Measurements from ENCODE around the gene RPIA.
"Not testable (repeated sequence)": the region's sequence is repeated elsewhere in the genome, so short reads cannot be mapped to it uniquely, and the experiment has no call there.

The RPIA gene

GRCh38 chr2:88735853-88736252 is 44.4 kb downstream of the RPIA start:
- peak in 1 of 3 experiments; percentile 24 for DNase-seq (ENCODE audit: low read depth in 3 of 3)

GRCh38 chr2:88736437-88736836 is 45.0 kb downstream of the RPIA start:
- no peak for DNase-seq (ENCODE audit: low read depth in 3 of 3)

DNA sequence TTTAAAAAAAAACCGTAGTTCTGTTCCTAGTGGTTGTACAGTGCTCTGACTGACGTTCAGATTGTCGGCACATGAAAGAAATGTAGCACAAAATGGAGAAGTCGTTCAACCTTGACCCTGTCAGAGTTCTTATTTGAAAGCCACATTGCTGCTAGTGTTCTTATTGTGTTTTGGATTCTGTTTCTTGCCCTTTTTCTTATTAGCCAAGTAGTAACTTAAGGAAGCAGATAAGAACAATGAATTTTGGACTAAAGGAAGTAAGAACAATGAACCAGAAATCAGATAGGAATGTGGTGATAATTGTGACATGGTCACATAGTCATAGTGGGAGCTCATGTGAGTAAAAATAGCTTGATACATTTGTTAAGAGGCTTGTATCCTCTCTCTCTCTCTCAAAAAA is 45.9 kb downstream of the RPIA start:
- DNase-seq (ENCODE audit: low read depth in 3 of 3) = no peak

GRCh38 chr2:88738271-88738670 is 46.8 kb downstream of the RPIA start:
- DNase-seq (ENCODE audit: low read depth in 3 of 3) = no peak

DNA sequence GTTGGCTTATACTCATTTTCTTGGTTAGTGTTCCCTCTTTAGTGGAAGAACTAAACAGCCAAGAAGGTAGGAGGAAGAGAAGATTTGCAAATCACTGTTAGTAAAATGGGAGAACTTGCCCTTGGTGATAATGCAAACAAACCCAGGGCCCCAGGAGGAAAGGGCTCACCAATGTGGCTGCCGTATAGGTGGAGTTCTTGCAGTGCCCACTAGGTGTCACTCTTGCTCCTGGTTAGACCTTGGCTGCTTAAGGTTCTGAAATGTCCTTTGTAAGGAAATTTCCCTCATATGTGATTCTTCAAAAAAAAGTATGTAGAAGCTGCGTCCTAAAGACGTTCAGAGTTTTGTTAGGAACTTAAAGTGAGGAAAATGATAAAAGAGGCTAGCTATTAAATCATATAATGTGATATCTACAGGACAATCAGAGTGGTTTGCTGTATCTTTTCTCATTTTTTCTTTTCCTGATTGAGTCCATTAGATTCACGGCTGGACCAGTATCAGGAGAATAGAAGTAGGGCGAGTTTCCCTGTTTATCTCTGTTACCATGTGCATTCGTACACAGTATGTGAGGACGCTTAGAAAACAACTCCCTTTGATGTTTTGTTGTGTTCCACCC is 48.6 kb downstream of the RPIA start:
- peak; percentile 47 to 53 (median 52) for DNase-seq (ENCODE audit: low read depth in 3 of 3)

- no peak for DNase-seq (ENCODE audit: low read depth in 3 of 3)
Observed at GRCh38 chr2:88746929-88747490, 55.5 kb downstream of the RPIA start.

GRCh38 chr2:88747990-88748389 is 56.5 kb downstream of the RPIA start:
- no peak for DNase-seq (ENCODE audit: low read depth in 3 of 3)

DNA sequence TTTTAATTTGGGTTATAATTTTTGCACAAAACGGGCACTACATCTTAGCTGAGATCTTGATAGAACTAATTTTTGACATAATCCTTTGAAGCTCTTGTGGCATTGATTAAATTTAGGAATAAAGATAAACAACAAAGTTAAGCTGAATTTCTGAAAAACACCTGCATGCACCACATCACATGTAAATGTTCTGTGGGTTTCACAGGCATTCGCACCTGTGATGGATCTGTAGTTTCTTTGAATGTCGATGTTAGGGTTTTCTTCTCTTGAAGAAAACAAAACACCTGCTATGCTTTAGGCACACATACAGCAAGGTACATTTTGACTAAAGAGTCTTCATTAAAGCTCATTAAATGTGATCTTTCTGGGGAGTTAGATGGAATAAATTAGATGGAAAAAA is 60.3 kb downstream of the RPIA start:
- no peak for DNase-seq (ENCODE audit: low read depth in 3 of 3)

DNA sequence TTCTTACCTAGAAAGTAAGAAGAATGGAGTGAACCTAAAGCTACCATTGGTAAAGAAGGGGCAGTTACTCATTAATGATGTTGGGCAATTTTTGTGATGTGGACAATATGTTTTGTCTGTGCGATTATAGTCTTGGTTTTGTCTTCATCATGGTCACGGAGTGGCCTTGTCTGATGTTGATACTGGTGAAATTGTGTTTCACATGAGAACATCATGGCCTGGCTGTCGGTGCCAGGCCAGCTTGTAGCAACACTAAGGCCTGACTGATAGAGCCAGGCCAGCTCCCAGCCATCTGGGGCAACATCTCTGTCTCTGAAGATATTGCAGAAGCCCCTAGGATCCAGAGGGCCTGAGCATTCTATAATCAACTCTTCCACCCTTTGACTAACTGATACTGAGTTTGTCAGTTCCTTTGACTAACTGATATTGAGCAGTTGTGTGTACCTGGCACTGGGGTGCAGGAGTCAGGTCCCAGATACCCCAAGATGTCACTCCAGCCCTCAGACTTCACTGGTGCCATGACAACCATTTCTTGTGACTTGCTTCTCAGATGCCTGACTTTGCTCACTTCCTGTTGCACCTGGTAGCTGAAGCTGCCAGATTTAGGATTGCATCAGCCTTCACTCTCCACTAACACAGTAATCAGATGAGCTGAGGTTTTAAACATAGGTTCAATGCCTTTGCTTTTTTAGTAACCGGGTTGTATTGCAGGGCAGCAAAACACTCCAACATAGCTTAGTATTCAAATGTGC is 62.5 kb downstream of the RPIA start:
- DNase-seq (ENCODE audit: low read depth in 3 of 3) = no peak

DNA sequence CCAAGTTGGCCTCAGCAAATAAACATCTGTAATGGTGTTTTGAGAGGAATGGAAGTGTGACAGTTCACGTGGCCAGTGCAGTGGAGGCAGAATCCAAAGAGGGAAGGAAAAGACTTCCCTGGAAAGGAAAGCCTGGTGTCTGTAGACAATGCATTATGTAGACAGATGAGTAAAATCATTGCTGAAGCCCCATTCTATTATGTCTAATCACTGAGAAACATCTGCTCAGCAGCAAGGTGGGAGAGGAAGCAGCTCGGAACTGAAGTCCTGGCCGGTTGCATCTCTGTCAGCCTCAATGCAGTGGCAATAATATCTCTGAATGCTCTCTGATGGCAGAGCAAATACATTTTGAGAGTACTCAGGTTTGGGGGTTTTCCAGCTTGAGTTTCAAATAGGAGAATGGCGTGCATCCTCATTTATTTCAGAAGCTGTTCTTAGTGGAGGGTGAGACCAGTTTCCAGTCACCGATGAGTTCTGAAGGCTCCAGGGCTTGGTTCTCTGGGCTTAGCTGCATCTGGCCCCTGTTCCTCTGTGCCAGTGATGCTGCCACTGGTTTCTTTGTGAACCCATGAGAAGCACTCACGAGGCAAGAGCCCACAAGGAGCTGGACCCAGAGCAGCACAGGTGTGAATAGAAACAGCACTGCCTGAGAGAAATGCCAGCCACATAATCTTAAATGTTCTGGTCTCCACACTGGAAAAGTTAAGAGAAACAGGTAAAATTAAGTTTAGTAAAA is 63.3 kb downstream of the RPIA start:
- no peak for DNase-seq (ENCODE audit: low read depth in 3 of 3)

- no peak for DNase-seq (ENCODE audit: low read depth in 3 of 3)
Observed at GRCh38 chr2:88755836-88756235, 64.4 kb downstream of the RPIA start.

GRCh38 chr2:88757025-88757424 is 65.6 kb downstream of the RPIA start:
- no peak for DNase-seq (ENCODE audit: low read depth in 3 of 3)

- DNase-seq (ENCODE audit: low read depth in 3 of 3) = not testable (repeated sequence)
Observed at GRCh38 chr2:88758702-88759101, 67.2 kb downstream of the RPIA start.

DNA sequence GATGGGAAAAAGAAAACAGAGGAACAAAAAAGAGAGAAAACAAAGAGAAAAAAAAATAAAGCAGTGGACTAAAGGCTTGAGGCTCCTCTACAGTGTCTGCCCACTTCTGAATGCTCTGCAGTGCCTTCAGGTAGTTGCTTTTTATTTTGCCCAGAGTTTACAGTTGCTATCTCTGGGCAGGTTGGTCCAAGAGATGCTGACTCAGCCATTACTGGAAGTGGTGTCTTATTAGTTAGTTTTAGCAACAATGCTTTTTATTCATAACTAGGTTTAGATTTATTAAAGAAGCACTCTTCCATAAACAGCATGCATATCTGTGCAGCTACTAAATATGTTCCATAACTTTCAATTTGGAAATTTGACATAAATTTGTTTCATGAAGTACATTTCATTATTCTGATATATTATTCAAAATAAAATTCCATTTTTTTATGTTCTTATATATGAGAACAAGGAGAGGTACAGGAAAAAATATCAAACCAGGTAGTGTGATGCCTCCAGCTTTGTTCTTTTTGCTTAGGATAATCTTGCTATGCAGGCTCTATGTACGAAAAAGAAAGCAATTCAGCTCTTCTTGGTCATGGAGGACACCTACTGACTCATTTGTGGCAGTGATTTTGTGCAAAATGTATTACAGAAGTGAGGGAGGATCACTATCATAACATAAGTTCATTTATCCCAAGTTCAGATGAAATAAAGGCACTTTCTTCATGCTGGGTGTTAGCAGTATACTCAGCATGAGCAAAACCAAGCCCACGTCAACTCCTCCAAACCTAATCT is 69.5 kb downstream of the RPIA start:
- no peak for DNase-seq (ENCODE audit: low read depth in 3 of 3)

- no peak for DNase-seq (ENCODE audit: low read depth in 3 of 3)
Observed at GRCh38 chr2:88764141-88764849, 72.8 kb downstream of the RPIA start.

DNA sequence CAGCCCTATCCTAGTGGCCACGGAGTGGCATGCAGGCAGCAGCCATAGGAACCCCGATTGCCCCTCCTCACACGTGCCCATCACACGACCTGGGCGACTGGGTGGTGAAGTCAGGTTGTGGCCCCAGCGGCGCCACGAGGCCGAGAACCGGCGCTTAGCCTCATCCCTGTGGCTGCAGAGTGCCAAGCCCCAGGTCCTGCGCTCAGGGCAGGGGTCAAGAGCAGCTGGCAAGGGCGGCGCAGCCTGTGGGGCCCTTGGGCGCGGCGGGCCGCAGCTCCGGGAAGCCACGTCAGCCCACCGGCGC is 73.3 kb downstream of the RPIA start:
- no peak for DNase-seq (ENCODE audit: low read depth in 3 of 3)

DNA sequence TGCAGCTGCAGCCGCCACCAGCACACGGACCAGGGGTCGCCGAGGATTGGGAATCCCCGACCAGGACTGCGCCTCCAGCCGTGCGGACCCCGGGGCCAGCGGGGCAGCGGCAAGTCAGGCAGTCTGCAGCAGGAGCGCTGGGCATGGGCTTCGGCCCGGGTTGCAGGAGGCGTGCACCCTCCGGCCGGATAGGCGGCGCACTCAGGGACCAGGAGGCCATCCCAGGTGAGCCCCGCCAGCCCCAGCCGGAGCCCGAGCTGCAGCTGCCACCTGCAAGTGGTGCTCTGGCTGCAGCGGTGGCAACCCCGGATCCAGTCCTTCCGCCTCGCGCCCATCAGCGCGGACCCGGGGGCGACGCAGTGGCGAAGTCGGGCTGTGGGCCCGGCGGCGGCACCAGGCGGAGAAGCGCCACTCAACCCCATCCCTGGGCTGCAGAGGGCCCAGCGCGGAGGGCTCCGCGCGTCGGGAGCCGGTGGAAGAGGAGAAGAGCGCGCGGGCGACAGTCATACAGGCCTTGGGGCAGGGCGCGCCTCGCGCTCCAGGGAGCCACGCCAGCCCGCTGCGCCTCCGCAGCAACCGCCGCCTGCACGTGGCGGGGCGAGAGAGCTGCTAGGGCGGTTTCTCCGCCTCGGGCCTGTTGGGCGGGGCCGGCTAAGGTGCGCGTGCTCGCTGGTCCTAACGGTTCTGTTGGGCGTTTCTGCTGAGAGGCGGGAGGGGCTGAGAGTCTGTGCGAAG is 73.8 kb downstream of the RPIA start:
- DNase-seq (ENCODE audit: low read depth in 3 of 3) = peak; percentile 23 to 50 (median 24)

DNA sequence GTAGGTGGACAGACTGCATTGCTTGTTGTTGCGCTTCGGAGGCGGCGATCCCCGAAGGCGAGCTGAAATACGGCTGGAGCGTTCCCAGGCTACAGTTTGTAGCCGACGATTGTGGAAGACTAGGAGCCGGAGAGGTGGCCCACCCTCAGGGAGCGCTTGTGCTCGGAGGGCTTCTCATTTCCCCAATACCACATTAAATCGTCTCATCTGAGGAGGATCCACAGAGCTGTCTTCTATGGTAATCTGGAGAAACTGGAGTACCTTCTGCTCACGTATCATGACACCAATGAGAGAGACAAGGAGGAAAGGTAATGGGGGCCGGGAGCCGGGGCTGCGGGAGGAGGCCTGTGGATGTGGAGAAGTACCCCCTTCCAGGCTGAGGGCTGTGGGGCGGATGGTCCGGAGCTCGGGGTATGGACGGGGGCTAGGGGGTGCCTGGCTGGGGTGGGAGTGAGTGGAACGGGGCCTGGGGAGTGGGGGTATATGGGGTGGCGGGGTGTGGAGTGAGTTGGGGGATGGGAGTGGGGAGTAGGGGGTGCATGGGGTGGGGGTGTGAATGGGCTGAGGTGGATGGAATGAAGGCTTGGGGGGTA is 74.5 kb downstream of the RPIA start:
- DNase-seq (ENCODE audit: low read depth in 3 of 3) = not testable (repeated sequence)

- DNase-seq (ENCODE audit: low read depth in 3 of 3) = no peak
Observed at GRCh38 chr2:88770016-88770415, 78.5 kb downstream of the RPIA start.
